Keratinocyte (primary cell): ENCODE data around the gene MMAB.

Experiments
- EZH2 ChIP-seq: IDR thresholded peaks from one replicate; pipeline ENCODE4 v1.6.1; 2012; ENCODE audit warnings: inconsistent platforms, mild to moderate bottlenecking, low read length, moderate library complexity
- TF ChIP-seq, protein P1 (sequence below), 3 experiments: IDR thresholded peaks in 1 of 3; conservative IDR thresholded peaks in 1 of 3; optimal IDR thresholded peaks in 1 of 3; 2 replicates in 2 of 3; 3 replicates in 1 of 3; pipeline versions ENCODE3 to v1.5.1; 2011; ENCODE audit warnings: low read length in 3 of 3, mild to moderate bottlenecking in 3 of 3, moderate library complexity in 2 of 3, control low read depth in 1 of 3, inconsistent platforms in 1 of 3; ENCODE audit not compliant: insufficient read depth in 2 of 3; ENCODE audit errors: extremely low read depth in 1 of 3

DNA sequence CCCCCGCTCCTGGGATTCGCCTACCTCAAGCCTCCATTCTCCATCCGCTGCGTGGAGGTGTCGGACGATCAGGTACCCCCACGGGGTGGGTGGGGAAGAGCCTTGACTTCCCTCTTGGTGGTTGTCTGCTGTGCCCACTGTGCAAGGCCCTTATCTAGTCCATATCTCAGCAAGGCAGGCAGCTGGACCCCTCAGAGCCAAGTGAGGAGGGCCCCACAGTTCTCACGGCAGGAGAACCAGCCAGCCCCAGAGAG lies 39.9 kb downstream of the MMAB start:
- TF ChIP-seq, protein P1, sequence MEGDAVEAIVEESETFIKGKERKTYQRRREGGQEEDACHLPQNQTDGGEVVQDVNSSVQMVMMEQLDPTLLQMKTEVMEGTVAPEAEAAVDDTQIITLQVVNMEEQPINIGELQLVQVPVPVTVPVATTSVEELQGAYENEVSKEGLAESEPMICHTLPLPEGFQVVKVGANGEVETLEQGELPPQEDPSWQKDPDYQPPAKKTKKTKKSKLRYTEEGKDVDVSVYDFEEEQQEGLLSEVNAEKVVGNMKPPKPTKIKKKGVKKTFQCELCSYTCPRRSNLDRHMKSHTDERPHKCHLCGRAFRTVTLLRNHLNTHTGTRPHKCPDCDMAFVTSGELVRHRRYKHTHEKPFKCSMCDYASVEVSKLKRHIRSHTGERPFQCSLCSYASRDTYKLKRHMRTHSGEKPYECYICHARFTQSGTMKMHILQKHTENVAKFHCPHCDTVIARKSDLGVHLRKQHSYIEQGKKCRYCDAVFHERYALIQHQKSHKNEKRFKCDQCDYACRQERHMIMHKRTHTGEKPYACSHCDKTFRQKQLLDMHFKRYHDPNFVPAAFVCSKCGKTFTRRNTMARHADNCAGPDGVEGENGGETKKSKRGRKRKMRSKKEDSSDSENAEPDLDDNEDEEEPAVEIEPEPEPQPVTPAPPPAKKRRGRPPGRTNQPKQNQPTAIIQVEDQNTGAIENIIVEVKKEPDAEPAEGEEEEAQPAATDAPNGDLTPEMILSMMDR (optimal IDR thresholded peaks at IDR 0.05 in 1 of 3, IDR thresholded peaks at IDR 0.05 in 1 of 3, conservative IDR thresholded peaks at IDR 0.05 in 1 of 3; ENCODE audit: extremely low read depth in 1 of 3, insufficient read depth in 2 of 3, low read length in 3 of 3): no peak
- TF ChIP-seq EZH2: no peak
